HCT116 (cell line): ENCODE data around the gene PHLPP2. TPM values are rescaled to one million over a fixed set of nuclear protein-coding genes. Genes with fewer than 3 reads are reported as not detected.
A peak's percentile ranks its signal among the peaks of the same experiment; 100 is the strongest.

Experiments
- ATAC-seq: fragments of 200-7000 bp; cut with Tn5 transposase; 2 replicates; pipeline ENCODE4 v1.9.1; 2020; ENCODE audit warnings: mild to moderate bottlenecking, moderate library complexity
- BruUV-seq: library from RNA; stranded (reverse); fragments of 400-500 nt; replicated peaks from 2 replicates; lab custom pipeline; 2021; lab: Mats Ljungman, UMichigan
- CTCF ChIA-PET: fragments of 300-600 bp; sonication (Branson Sonifier 250); formaldehyde crosslinking; loops from one replicate; lab custom pipeline; 2021; ENCODE audit warnings: antibody characterized with exemption; lab: Charles Lee
- POLR2A ChIA-PET: fragments of 300-600, 350-600 bp; sonication (Branson Sonifier 250); formaldehyde crosslinking; loops from one replicate; lab custom pipeline; 2021; ENCODE audit warnings: antibody characterized with exemption; lab: Charles Lee
- RAD21 ChIA-PET, 2 experiments: fragments of 300-600 bp; sonication (Branson Sonifier 250); formaldehyde crosslinking; loops; one replicate each; lab custom pipeline; 2023; ENCODE audit warnings: low total read pairs in 2 of 2; ENCODE audit not compliant: uncharacterized antibody in 2 of 2, unreplicated experiment in 2 of 2, low non-redundant PET in 1 of 2; lab: Charles Lee
- DNase-seq: peaks from one replicate; pipeline ENCODE4 v3.0.0-alpha.2; 2010; ENCODE audit warnings: low read depth, low spot score
- H2AFZ ChIP-seq: fragments of 200-600 bp; shearing (Covaris generic), sonication (generic); 2 replicates; pipeline ENCODE4 v1.6.1; 2017; ENCODE audit warnings: low read depth, mixed run types, mixed read lengths, antibody characterized with exemption, low read length; ENCODE audit not compliant: poor library complexity, severe bottlenecking
- H3K27ac ChIP-seq: 2 replicates; pipeline ENCODE4 v1.5.1; 2012; ENCODE audit warnings: low read depth, low read length
- H3K27me3 ChIP-seq: fragments of 200-600 bp; sonication (generic); 2 replicates; pipeline ENCODE4 v1.6.1; 2016; ENCODE audit warnings: mixed run types, low read length, mixed read lengths; ENCODE audit not compliant: insufficient read depth
- H3K36me3 ChIP-seq, 2 experiments: fragments of 200-500 bp in 1 of 2; fragments of 200-600 bp in 1 of 2; sonication (Bioruptor generic) in 1 of 2; sonication (generic) in 1 of 2; 2 replicates each; pipeline versions ENCODE4 v1.5.1 to v1.6.1; 2014 to 2016; ENCODE audit warnings: low read length in 2 of 2, inconsistent platforms in 1 of 2, mixed read lengths in 1 of 2, mixed run types in 1 of 2; ENCODE audit not compliant: insufficient read depth in 2 of 2, control insufficient read depth in 1 of 2
- H3K4me1 ChIP-seq, 2 experiments: fragments of 200-600 bp in 1 of 2; sonication (generic) in 1 of 2; 2 replicates each; pipeline versions ENCODE4 v1.5.1 to v1.6.1; 2012 to 2017; ENCODE audit warnings: low read length in 2 of 2, inconsistent platforms in 1 of 2, mild to moderate bottlenecking in 1 of 2, mixed read lengths in 1 of 2, mixed run types in 1 of 2, moderate library complexity in 1 of 2; ENCODE audit not compliant: insufficient read depth in 2 of 2, control insufficient read depth in 1 of 2
- H3K4me2 ChIP-seq: fragments of 200-600 bp; sonication (generic); 2 replicates; pipeline ENCODE4 v1.6.1; 2017; ENCODE audit warnings: mixed run types, low read length, mixed read lengths
- H3K4me3 ChIP-seq, 2 experiments: fragments of 200-600 bp in 1 of 2; sonication (generic) in 1 of 2; replicated peaks in 1 of 2; 2 replicates each; pipeline ENCODE4 v1.5.1; 2011 to 2016; ENCODE audit warnings: low read length in 2 of 2, control low read depth in 1 of 2, low read depth in 1 of 2, mild to moderate bottlenecking in 1 of 2, mixed read lengths in 1 of 2, mixed run types in 1 of 2
- H3K79me2 ChIP-seq: fragments of 200-600 bp; sonication (generic); 2 replicates; pipeline ENCODE4 v1.6.1; 2017; ENCODE audit warnings: mild to moderate bottlenecking, mixed run types, low read length, moderate library complexity, mixed read lengths; ENCODE audit not compliant: insufficient read depth
- H3K9ac ChIP-seq: fragments of 200-600 bp; sonication (generic); 2 replicates; pipeline ENCODE4 v1.6.1; 2016; ENCODE audit warnings: low read length, mixed read lengths
- H3K9me2 ChIP-seq: fragments of 200-600 bp; sonication (generic), shearing (Covaris generic); 2 replicates; pipeline ENCODE4 v1.6.1; 2017; ENCODE audit warnings: mixed run types, mild to moderate bottlenecking, moderate library complexity; ENCODE audit not compliant: insufficient read depth
- H3K9me3 ChIP-seq, 2 experiments: fragments of 200-500 bp in 1 of 2; fragments of 200-600 bp in 1 of 2; sonication (Bioruptor generic) in 1 of 2; sonication (generic) in 1 of 2; 2 replicates each; pipeline ENCODE4 v1.6.1; 2014 to 2017; ENCODE audit warnings: low read length in 2 of 2, mixed read lengths in 2 of 2, inconsistent platforms in 1 of 2, low read depth in 1 of 2, mild to moderate bottlenecking in 1 of 2, mixed run types in 1 of 2, moderate library complexity in 1 of 2; ENCODE audit not compliant: control insufficient read depth in 1 of 2, insufficient read depth in 1 of 2
- H4K20me1 ChIP-seq: fragments of 200-600 bp; sonication (generic), shearing (Covaris generic); 2 replicates; pipeline ENCODE4 v1.6.1; 2017; ENCODE audit warnings: mixed run types, mild to moderate bottlenecking, moderate library complexity; ENCODE audit not compliant: insufficient read depth
- CEBPB ChIP-seq: IDR thresholded peaks from 2 replicates; pipeline ENCODE4 v1.6.1; 2012; ENCODE audit warnings: low read depth
- EGR1 ChIP-seq: IDR thresholded peaks from 2 replicates; pipeline ENCODE4 v1.6.1; 2012; ENCODE audit warnings: low read depth
- ELF1 ChIP-seq: IDR thresholded peaks from 2 replicates; pipeline ENCODE4 v1.6.1; 2012; ENCODE audit warnings: low read depth, borderline replicate concordance
- POLR2A ChIP-seq: IDR thresholded peaks from 2 replicates; pipeline ENCODE4 v1.7.0; 2011; ENCODE audit warnings: borderline replicate concordance; ENCODE audit not compliant: insufficient read depth, insufficient read length; ENCODE audit errors: extremely low read depth
- POLR2AphosphoS5 ChIP-seq: IDR thresholded peaks from 2 replicates; pipeline ENCODE4 v1.6.1; 2011; ENCODE audit warnings: mild to moderate bottlenecking, low read depth, low read length, moderate library complexity
- RAD21 ChIP-seq: IDR thresholded peaks from 2 replicates; pipeline ENCODE4 v1.6.1; 2012; ENCODE audit warnings: low read depth, mild to moderate bottlenecking
- YY1 ChIP-seq: IDR thresholded peaks from 2 replicates; pipeline ENCODE4 v1.6.1; 2011; ENCODE audit warnings: low read length, low read depth, moderate library complexity, mild to moderate bottlenecking; ENCODE audit not compliant: insufficient replicate concordance; ENCODE audit errors: extremely low read depth
- intact Hi-C: fragments of 100-400 bp; cut with micrococcal nuclease; formaldehyde crosslinking; loops from 2 replicates; pipeline ENCODE4 v1.10.0; 2022
- total RNA-seq: library from RNA; stranded (reverse); gene quantifications from one replicate; pipeline ENCODE4 v1.2.1, GENCODE V29; 2021; ENCODE audit not compliant: unreplicated experiment
- TF ChIP-seq, protein P1 (sequence below): IDR thresholded peaks from 2 replicates; pipeline ENCODE4 v1.6.1; 2012; ENCODE audit warnings: low read depth
- TF ChIP-seq, protein P2 (sequence below), 3 experiments: fragments of 200-600 bp in 1 of 3; sonication (generic) in 1 of 3; IDR thresholded peaks in 2 of 3; conservative IDR thresholded peaks in 1 of 3; 2 replicates each; pipeline ENCODE4 v1.5.1; 2012 to 2017; ENCODE audit warnings: low read depth in 2 of 3, low read length in 2 of 3, antibody characterized with exemption in 1 of 3, borderline replicate concordance in 1 of 3, control low read depth in 1 of 3, mild to moderate bottlenecking in 1 of 3, mixed read lengths in 1 of 3, mixed run types in 1 of 3, moderate library complexity in 1 of 3; ENCODE audit not compliant: insufficient read depth in 1 of 3
- TF ChIP-seq, protein P3 (sequence below): IDR thresholded peaks from 2 replicates; pipeline ENCODE4 v1.6.1; 2012

PHLPP2 gene
- total RNA-seq, 1 experiment from 2014 or later, result 9.0 TPM

DNA sequence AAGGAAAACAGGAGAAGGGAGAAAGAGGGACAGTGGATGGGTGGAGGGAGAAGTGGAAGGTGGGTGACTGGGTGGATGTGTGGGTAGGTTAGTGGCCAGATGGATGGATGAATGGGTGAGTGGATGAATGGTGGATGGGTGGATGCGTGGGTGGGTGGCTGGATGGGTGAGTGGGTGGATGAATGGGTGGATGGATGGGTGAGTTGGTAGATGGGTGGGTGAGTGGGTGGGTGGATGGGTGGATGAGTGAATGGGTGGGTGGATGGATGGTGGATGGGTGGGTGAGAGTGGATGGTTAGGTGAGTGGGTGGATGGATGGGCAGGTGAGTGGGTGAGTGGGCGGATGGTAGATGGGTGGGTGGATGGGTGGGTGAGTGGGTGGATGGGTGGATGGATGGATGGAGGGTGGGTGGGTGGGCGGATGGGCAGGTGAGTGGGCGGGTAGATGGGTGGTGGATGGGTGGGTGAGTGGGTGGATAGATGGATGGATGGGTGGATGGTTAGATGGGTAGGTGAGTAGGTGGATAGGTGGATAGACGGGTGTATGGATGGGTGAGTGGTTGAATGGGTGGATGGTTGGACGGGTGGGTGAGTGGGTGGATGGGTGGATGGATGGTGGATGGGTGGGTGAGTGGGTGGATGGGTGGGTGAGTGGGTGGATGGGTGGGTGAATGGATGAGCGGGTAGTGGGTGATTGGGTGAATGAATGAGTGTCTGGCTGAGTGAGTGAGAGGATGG lies 99.2 kb downstream of the PHLPP2 start:
- ATAC-seq (no peak), DNase-seq (no peak)
- ChIA-PET POLR2A (interaction anchor here (1.0 kb wide), 2 partner anchors 12 to 14 kb away, joined by 4 to 11 read pairs; no protein-coding TSS in a partner anchor), RAD21 (interaction anchor here in 1 of 2 experiments (0.9 kb wide), 1 partner anchor 14 kb away, joined by 4 read pairs; no protein-coding TSS in a partner anchor), CTCF (interaction anchor here (0.9 to 1.9 kb wide), 4 partner anchors 14 to 60 kb away, joined by 4 to 14 read pairs (median 6); no protein-coding TSS in a partner anchor)
- Histone ChIP-seq H2AFZ (no peak overlapping the region), H3K4me1 (peaks cover 7 to 12% of the 10 kb centered on the region in 2 experiments; a peak in 3 of 4 replicates), H3K79me2 (peaks cover 30% of the 10 kb centered on the region), H4K20me1 (no peaks in the 10 kb centered on the region), H3K4me2 (peak overlapping the region; percentile 89), H3K9ac (peak overlapping the region; percentile 97), H3K4me3 (peak overlapping the region; percentile 84 to 95), H3K9me2 (no peaks in the 10 kb centered on the region), H3K36me3 (peaks cover 6 to 10% of the 10 kb centered on the region in 2 experiments; a peak in 2 of 4 replicates), H3K27ac (no peak overlapping the region; the same call in 1 of the 2 replicates), H3K27me3 (no peaks in the 10 kb centered on the region), H3K9me3 (no peaks in the 10 kb centered on the region)
- no TSS peak for BruUV-seq
- TF ChIP-seq POLR2AphosphoS5, result no peak
- TF ChIP-seq, protein P1, sequence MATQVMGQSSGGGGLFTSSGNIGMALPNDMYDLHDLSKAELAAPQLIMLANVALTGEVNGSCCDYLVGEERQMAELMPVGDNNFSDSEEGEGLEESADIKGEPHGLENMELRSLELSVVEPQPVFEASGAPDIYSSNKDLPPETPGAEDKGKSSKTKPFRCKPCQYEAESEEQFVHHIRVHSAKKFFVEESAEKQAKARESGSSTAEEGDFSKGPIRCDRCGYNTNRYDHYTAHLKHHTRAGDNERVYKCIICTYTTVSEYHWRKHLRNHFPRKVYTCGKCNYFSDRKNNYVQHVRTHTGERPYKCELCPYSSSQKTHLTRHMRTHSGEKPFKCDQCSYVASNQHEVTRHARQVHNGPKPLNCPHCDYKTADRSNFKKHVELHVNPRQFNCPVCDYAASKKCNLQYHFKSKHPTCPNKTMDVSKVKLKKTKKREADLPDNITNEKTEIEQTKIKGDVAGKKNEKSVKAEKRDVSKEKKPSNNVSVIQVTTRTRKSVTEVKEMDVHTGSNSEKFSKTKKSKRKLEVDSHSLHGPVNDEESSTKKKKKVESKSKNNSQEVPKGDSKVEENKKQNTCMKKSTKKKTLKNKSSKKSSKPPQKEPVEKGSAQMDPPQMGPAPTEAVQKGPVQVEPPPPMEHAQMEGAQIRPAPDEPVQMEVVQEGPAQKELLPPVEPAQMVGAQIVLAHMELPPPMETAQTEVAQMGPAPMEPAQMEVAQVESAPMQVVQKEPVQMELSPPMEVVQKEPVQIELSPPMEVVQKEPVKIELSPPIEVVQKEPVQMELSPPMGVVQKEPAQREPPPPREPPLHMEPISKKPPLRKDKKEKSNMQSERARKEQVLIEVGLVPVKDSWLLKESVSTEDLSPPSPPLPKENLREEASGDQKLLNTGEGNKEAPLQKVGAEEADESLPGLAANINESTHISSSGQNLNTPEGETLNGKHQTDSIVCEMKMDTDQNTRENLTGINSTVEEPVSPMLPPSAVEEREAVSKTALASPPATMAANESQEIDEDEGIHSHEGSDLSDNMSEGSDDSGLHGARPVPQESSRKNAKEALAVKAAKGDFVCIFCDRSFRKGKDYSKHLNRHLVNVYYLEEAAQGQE, result no peak
- intact Hi-C loops, result no loop called here

DNA sequence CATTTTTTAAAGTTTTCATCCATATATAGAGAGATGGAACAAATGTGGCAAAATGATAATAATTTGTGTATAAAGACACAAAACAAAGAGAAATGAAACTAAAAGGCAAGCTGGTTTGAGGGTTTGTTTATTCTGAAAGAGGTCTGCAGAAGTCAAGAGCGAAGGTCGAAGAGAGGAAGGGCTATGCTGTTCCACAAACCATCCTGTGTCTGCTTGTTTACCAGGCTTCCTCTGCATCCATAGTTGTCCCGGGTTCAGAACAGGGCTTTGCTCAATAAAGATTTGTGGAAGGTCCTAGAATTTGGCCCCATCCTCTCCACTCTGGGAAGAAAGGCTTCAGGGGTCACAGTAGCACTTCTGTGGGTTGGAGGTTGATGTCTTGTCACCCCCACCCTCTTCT lies 100.9 kb downstream of the PHLPP2 start:
- Histone ChIP-seq H3K4me3 (no peak overlapping the region), H3K4me2 (no peak overlapping the region), H3K27ac (no peak overlapping the region), H2AFZ (no peak overlapping the region), H3K79me2 (peaks cover 23% of the 10 kb centered on the region), H3K36me3 (0 out of 4 replicates have a peak, but pooled peaks cover 0 to 2% of the 10 kb centered on the region in 2 experiments), H3K9ac (no peak overlapping the region), H3K9me3 (no peaks in the 10 kb centered on the region), H4K20me1 (no peaks in the 10 kb centered on the region), H3K9me2 (no peaks in the 10 kb centered on the region), H3K27me3 (no peaks in the 10 kb centered on the region), H3K4me1 (peaks cover 7 to 12% of the 10 kb centered on the region in 2 experiments; a peak in 3 of 4 replicates)
- ChIA-PET POLR2A (no interaction called here), CTCF (interaction anchor here (1.9 kb wide), 1 partner anchor 13 kb away, joined by 6 read pairs; no protein-coding TSS in a partner anchor), RAD21 (no interaction called here)
- BruUV-seq, result no TSS peak
- ATAC-seq, result no peak
- no peak for DNase-seq
- intact Hi-C loops, result no loop called here
- TF ChIP-seq, protein P2, sequence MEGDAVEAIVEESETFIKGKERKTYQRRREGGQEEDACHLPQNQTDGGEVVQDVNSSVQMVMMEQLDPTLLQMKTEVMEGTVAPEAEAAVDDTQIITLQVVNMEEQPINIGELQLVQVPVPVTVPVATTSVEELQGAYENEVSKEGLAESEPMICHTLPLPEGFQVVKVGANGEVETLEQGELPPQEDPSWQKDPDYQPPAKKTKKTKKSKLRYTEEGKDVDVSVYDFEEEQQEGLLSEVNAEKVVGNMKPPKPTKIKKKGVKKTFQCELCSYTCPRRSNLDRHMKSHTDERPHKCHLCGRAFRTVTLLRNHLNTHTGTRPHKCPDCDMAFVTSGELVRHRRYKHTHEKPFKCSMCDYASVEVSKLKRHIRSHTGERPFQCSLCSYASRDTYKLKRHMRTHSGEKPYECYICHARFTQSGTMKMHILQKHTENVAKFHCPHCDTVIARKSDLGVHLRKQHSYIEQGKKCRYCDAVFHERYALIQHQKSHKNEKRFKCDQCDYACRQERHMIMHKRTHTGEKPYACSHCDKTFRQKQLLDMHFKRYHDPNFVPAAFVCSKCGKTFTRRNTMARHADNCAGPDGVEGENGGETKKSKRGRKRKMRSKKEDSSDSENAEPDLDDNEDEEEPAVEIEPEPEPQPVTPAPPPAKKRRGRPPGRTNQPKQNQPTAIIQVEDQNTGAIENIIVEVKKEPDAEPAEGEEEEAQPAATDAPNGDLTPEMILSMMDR (IDR thresholded peaks at IDR 0.05 in 2 of 3, conservative IDR thresholded peaks at IDR 0.05 in 1 of 3; ENCODE audit: borderline replicate concordance in 1 of 3, insufficient read depth in 1 of 3, low read depth in 2 of 3, low read length in 2 of 3), result no peak
- TF ChIP-seq EGR1 (no peak), RAD21 (no peak), CEBPB (no peak), ELF1 (no peak), POLR2A (no peak), YY1 (no peak)
- TF ChIP-seq, protein P3, sequence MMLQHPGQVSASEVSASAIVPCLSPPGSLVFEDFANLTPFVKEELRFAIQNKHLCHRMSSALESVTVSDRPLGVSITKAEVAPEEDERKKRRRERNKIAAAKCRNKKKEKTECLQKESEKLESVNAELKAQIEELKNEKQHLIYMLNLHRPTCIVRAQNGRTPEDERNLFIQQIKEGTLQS, result no peak
